Dendritic cell treated with granulocyte-macrophage colony-stimulating factor and Interleukin-4, amounts not matched to agents 40 ng/mL and 50 ng/mL, for 4 days (primary cell): ENCODE data around the gene COL4A1.

ENCODE experiments used
- H3K27ac Mint-ChIP-seq: one replicate; pipeline ENCODE4 v1.8.0; 2022; ENCODE audit warnings: mild to moderate bottlenecking, mixed read lengths
- H3K27me3 Mint-ChIP-seq: one replicate; pipeline ENCODE4 v1.8.0; 2022; ENCODE audit warnings: mild to moderate bottlenecking, mixed read lengths
- H3K36me3 Mint-ChIP-seq: one replicate; pipeline ENCODE4 v1.8.0; 2022; ENCODE audit warnings: low read depth, mixed read lengths
- H3K4me1 Mint-ChIP-seq: one replicate; pipeline ENCODE4 v1.8.0; 2022; ENCODE audit warnings: low read depth, mixed read lengths
- H3K4me3 Mint-ChIP-seq: one replicate; pipeline ENCODE4 v1.8.0; 2022; ENCODE audit warnings: mild to moderate bottlenecking, moderate library complexity, mixed read lengths
- H3K9me3 Mint-ChIP-seq: one replicate; pipeline ENCODE4 v1.8.0; 2022; ENCODE audit warnings: mixed read lengths
- intact Hi-C: fragments of 100-400 bp; cut with micrococcal nuclease; formaldehyde crosslinking; loops from one replicate; pipeline ENCODE4 v1.15.0; 2022

The COL4A1 gene

DNA sequence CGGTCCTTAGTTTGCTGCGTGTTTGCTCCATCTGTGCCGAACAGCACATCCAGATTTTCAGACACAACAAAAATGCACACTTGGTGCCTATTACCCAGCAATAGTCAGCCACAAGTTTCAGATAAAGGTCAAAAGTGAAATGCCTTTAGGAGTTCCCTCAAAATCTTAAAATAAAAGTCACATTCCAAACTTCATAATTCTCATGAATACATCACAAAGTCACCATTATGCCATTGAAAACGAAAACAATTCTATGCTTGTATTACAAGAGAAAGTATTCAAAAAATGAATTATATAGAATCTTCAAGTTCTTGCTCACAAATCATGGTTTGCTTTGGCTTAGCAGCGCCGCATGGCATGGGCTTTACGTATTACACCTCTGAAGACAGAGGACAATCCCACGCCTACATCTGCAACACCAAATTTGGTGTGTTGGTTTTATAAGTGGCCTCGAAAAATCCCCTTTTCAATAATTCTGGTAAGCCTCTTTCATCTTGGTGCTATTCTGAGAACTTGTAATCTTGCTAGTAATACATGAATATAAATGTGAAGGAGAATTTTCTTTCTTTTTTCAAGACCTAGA lies 26.6 kb downstream of the COL4A1 start:
- no peaks in the 10 kb centered on the region for H3K4me1 Mint-ChIP-seq
- no peaks in the 10 kb centered on the region for H3K9me3 Mint-ChIP-seq
- no peak overlapping the region for H3K4me3 Mint-ChIP-seq
- peaks cover 7% of the 10 kb centered on the region for H3K27me3 Mint-ChIP-seq
- intact Hi-C loops, result no loop called here
- no peaks in the 10 kb centered on the region for H3K36me3 Mint-ChIP-seq
- H3K27ac Mint-ChIP-seq, result no peak overlapping the region

- no peaks in the 10 kb centered on the region for H3K4me1 Mint-ChIP-seq
- intact Hi-C loops, result no loop called here
Measured at GRCh38 chr13:110279684-110280083, 27.3 kb downstream of the COL4A1 start.

DNA sequence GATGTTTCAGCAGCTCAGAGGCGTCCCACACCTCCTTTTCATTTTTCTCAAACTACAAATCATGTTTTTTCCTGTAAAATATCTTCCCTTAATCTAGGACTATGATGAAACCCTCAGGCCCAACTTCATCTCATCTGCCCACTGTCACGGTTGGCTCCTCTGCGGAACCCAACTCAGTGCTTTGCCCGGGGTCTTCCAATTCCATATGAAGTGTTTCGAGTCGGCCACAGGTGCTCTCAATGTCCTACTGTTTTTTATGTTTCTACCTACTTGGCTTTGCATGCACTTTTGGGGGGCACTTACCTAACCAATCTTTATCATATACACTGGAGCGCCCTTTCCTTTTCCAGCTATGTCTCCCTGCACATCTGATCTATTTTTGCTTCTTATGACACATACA lies 28.1 kb downstream of the COL4A1 start:
- Mint-ChIP-seq H3K9me3 (no peaks in the 10 kb centered on the region), H3K36me3 (no peaks in the 10 kb centered on the region), H3K4me3 (no peak overlapping the region), H3K27me3 (peaks cover 7% of the 10 kb centered on the region), H3K4me1 (no peaks in the 10 kb centered on the region), H3K27ac (no peak overlapping the region)
- intact Hi-C loops, result no loop called here

More at GRCh38 chr13:110279684-110280083, 27.3 kb downstream of the COL4A1 start:
- Mint-ChIP-seq H3K27me3 (peaks cover 7% of the 10 kb centered on the region), H3K27ac (no peak overlapping the region), H3K36me3 (no peaks in the 10 kb centered on the region), H3K4me3 (no peak overlapping the region), H3K9me3 (no peaks in the 10 kb centered on the region)

DNA sequence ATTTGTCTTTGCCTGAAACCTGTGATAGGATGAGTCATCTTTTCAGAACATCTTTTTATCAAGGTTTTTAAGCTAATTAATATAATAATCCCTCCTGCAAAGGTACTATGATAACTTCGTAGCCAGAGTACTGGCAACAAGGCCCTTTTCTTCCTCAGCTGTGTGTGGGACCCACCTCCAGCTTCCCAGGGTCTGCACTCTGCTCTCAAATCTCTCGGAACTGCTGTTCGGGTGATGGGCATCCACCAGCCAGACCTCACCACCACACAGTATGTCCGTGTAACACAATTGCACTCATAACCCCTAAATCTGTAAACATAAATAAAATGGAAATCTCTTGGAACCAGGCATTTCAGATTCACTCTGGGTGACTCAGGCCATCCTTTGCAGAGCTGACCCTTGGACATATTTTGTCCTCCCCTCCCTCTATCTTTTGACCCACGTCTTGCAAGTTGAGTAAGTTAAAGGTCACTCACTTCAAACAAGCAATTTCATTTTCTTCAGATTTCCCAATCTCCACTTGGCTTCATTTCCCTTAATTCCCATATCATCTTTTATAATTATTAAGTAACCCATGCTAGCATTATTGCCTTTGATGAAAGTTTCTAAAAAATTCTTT lies 29.5 kb downstream of the COL4A1 start:
- H3K27ac Mint-ChIP-seq, result no peak overlapping the region
- intact Hi-C loops, result no loop called here
- H3K36me3 Mint-ChIP-seq, result no peaks in the 10 kb centered on the region
- peaks cover 7% of the 10 kb centered on the region for H3K27me3 Mint-ChIP-seq
- no peak overlapping the region for H3K4me3 Mint-ChIP-seq
- H3K4me1 Mint-ChIP-seq, result no peaks in the 10 kb centered on the region
- H3K9me3 Mint-ChIP-seq, result no peaks in the 10 kb centered on the region

GRCh38 chr13:110276553-110276950 lies 30.4 kb downstream of the COL4A1 start:
- no peak overlapping the region for H3K4me3 Mint-ChIP-seq
- H3K27me3 Mint-ChIP-seq, result peaks cover 9% of the 10 kb centered on the region
- intact Hi-C loops, result no loop called here

GRCh38 chr13:110275931-110276552 lies 30.9 kb downstream of the COL4A1 start:
- Mint-ChIP-seq H3K36me3 (no peaks in the 10 kb centered on the region), H3K9me3 (no peaks in the 10 kb centered on the region), H3K4me3 (no peak overlapping the region), H3K27ac (no peak overlapping the region), H3K27me3 (peaks cover 12% of the 10 kb centered on the region), H3K4me1 (no peaks in the 10 kb centered on the region)
- intact Hi-C loops, result no loop called here

More at GRCh38 chr13:110276553-110276950, 30.4 kb downstream of the COL4A1 start:
- no peaks in the 10 kb centered on the region for H3K4me1 Mint-ChIP-seq
- H3K36me3 Mint-ChIP-seq, result no peaks in the 10 kb centered on the region
- no peaks in the 10 kb centered on the region for H3K9me3 Mint-ChIP-seq
- no peak overlapping the region for H3K27ac Mint-ChIP-seq

DNA sequence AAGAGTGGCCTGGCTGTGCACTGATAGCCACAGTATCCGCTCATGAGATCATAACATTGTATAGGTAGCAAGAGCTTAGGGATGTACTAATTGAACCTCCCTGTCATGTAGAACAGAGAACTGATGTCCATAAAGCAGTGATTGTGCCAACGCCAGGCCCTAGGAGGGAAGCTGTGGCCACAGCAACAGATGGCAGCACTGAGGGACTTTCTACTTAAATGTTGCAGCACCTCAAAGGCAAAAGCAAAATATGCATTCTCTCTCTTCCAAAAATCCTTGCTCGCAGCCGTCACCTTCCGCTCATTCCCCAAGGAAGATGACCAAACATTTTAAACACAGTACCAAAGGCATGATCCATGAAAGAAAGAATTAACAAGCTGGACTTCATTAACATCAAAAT lies 32.3 kb downstream of the COL4A1 start:
- Mint-ChIP-seq H3K4me1 (no peaks in the 10 kb centered on the region), H3K4me3 (no peak overlapping the region)
- intact Hi-C loops, result no loop called here

DNA sequence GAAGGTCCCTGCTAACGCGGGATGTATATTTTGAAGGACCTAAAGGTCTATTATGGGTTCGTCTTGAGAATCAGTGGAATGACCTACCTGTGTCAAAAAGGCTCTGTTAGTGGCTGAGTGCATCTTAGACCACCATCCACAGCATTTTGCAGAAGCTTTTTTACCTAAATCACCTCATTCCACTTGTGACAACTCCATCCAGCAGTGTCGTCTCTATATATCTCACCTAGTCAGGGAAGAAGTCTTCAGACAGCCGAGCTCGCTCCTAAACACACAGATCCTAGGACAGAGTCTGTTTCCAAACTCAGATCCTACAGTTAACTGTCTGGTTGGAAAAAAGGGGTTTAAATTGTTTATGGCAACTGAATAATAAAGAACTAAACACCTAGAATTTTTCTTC lies 33.7 kb downstream of the COL4A1 start:
- Mint-ChIP-seq H3K27ac (no peak overlapping the region), H3K9me3 (no peaks in the 10 kb centered on the region), H3K4me1 (no peaks in the 10 kb centered on the region), H3K36me3 (no peaks in the 10 kb centered on the region), H3K4me3 (no peak overlapping the region), H3K27me3 (peaks cover 8% of the 10 kb centered on the region)
- intact Hi-C loops, result no loop called here

More for the DNA sequence above, 32.3 kb downstream of the COL4A1 start:
- Mint-ChIP-seq H3K27ac (no peak overlapping the region), H3K27me3 (peaks cover 11% of the 10 kb centered on the region), H3K36me3 (no peaks in the 10 kb centered on the region), H3K9me3 (no peaks in the 10 kb centered on the region)

DNA sequence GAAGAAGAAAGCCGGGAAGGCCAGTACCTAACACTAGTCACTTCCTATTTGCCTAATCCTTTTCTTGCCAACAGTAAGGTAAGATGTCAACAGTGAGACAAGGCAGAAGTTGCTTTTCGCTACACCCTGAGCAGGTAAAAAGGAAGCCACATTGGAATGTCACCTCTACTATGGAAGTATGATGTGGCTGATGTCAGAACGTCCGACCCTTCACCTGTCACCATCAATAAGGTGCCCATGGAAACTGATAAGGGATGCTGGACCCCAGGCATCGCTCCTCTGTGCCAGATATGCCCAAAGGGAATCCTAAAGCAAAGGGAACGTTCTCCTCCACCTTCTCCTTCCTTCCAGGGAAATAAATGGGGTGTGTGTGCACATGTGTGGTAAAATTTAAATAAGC lies 34.3 kb downstream of the COL4A1 start:
- Mint-ChIP-seq H3K27me3 (peaks cover 8% of the 10 kb centered on the region), H3K4me3 (no peak overlapping the region), H3K36me3 (no peaks in the 10 kb centered on the region), H3K4me1 (no peaks in the 10 kb centered on the region), H3K9me3 (no peaks in the 10 kb centered on the region), H3K27ac (no peak overlapping the region)
- intact Hi-C loops, result no loop called here

- intact Hi-C loops, result no loop called here
- no peak overlapping the region for H3K4me3 Mint-ChIP-seq
- H3K27ac Mint-ChIP-seq, result no peak overlapping the region
- H3K4me1 Mint-ChIP-seq, result no peaks in the 10 kb centered on the region
- peaks cover 8% of the 10 kb centered on the region for H3K27me3 Mint-ChIP-seq
- no peaks in the 10 kb centered on the region for H3K36me3 Mint-ChIP-seq
- H3K9me3 Mint-ChIP-seq, result no peaks in the 10 kb centered on the region
Measured at GRCh38 chr13:110272227-110272626, 34.7 kb downstream of the COL4A1 start.

DNA sequence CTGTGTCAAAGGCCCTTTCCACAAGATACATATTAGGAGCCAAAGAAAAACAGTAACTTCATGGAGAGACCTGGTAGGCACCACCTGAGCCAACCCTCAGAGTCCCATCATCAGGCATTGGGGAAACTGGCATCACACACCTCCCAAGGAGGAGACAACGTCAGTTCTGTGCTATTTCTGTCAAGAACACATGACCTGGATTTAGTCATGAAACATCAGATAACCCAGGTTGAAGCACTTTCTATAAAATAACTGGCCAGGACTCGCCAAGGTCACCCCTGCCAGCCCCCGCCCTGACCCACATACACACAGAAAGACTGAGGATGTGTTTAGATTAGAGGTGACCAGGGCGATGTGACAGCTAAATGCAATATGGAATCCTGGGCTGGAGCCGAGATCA lies 35.6 kb downstream of the COL4A1 start:
- Mint-ChIP-seq H3K27ac (no peak overlapping the region), H3K27me3 (peaks cover 13% of the 10 kb centered on the region)
- intact Hi-C loops, result no loop called here

GRCh38 chr13:110270507-110270906 lies 36.5 kb downstream of the COL4A1 start:
- H3K27me3 Mint-ChIP-seq, result peaks cover 18% of the 10 kb centered on the region
- H3K27ac Mint-ChIP-seq, result no peak overlapping the region
- H3K9me3 Mint-ChIP-seq, result no peaks in the 10 kb centered on the region
- H3K4me3 Mint-ChIP-seq, result no peak overlapping the region
- no peaks in the 10 kb centered on the region for H3K4me1 Mint-ChIP-seq
- H3K36me3 Mint-ChIP-seq, result no peaks in the 10 kb centered on the region
- intact Hi-C loops, result no loop called here

More for the DNA sequence above, 35.6 kb downstream of the COL4A1 start:
- Mint-ChIP-seq H3K9me3 (no peaks in the 10 kb centered on the region), H3K4me1 (no peaks in the 10 kb centered on the region), H3K36me3 (no peaks in the 10 kb centered on the region), H3K4me3 (no peak overlapping the region)

DNA sequence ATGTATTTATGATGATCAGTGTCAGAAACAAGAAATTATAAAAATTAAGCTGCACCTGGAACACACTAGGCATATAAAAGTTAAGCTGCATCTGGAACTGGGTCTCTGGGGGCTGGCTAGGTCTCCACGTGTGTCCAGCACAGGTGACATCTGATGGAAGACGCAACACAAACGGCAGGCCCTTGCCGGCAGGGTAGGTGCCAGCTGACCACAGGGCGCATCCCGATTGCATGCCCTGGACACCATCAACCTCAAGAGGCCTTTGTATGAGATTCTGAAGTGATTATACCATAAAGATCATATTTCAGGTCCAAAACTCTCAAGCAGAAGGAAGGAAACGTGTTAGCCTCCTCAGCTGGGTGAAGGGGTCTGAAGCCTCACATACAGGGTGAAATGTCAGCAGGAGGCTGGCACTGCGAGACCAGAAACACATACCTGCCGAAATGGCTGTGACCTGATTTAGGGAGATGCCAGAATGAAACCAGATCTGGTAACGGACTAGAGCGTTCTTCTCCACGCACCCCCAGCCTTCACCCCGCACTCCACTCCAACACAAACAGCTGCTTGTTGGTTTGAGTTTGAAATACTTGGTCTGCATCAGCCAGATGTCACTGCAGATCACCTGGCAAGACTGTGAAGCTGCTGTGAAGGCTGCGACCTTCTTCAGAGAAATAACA lies 37.3 kb downstream of the COL4A1 start:
- Mint-ChIP-seq H3K36me3 (no peaks in the 10 kb centered on the region), H3K27me3 (peaks cover 18% of the 10 kb centered on the region), H3K4me3 (no peak overlapping the region), H3K27ac (no peak overlapping the region), H3K9me3 (no peaks in the 10 kb centered on the region), H3K4me1 (no peaks in the 10 kb centered on the region)
- intact Hi-C loops, result no loop called here

GRCh38 chr13:110268576-110269185 lies 38.3 kb downstream of the COL4A1 start:
- no peak overlapping the region for H3K4me3 Mint-ChIP-seq
- H3K27ac Mint-ChIP-seq, result no peak overlapping the region
- no peaks in the 10 kb centered on the region for H3K4me1 Mint-ChIP-seq
- H3K9me3 Mint-ChIP-seq, result no peaks in the 10 kb centered on the region
- H3K27me3 Mint-ChIP-seq, result peaks cover 22% of the 10 kb centered on the region
- intact Hi-C loops, result no loop called here
- no peaks in the 10 kb centered on the region for H3K36me3 Mint-ChIP-seq
